ENCODE measurements around the gene REM2. TPM values are rescaled to one million over a fixed set of nuclear protein-coding genes. Genes with fewer than 3 reads are reported as not detected.

REM2 gene
- total RNA-seq, 4 donors from 2014 or later, result 0.57 to 2.1 (median 1.4) TPM

DNA sequence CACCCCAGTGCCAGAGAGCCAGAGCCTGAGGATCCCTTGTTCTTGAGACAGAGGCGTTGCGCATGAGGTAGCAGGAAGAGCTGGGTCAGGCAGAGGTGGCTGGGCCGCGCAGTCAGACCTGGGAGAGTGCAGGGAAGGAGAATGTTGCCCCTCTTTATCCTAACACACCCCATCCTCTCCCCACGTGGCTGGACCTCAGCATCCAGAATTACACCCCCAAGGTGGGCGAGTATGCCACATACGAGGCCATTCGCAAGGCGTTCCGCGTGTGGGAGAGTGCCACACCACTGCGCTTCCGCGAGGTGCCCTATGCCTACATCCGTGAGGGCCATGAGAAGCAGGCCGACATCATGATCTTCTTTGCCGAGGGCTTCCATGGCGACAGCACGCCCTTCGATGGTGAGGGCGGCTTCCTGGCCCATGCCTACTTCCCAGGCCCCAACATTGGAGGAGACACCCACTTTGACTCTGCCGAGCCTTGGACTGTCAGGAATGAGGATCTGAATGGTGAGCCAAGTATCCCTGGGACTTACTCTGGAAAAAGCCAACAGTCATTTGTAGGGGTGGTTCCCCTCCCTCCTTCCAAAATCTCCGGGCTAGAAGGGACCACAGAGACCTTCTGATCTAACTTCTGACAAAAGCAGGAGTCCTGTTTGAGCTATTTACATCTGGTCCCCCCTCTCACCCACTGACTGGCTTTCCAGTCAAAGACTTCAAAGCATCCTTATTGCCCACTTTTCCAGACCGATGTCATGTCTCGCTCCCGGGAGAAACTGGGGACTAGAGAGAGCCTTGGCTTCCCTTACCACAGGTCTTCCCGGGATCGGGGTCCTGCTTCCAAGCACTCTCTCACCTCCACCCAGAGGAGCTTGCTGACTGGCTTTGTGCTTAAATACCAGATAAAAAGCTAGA, 40.6 kb upstream of the REM2 start:
- Histone ChIP-seq H3K27ac (no peak overlapping the region), H3K27me3 (no peaks in the 10 kb centered on the region), H3K4me3 (no peak overlapping the region), H3K36me3 (peaks cover 0 to 56% (median 0%) of the 10 kb centered on the region in 3 donors), H3K9me3 (no peaks in the 10 kb centered on the region), H3K4me1 (peaks cover 0 to 48% (median 4%) of the 10 kb centered on the region in 4 donors)
- peak in 1 of 3 donors; percentile 43 for DNase-seq
- TF ChIP-seq, protein P1, sequence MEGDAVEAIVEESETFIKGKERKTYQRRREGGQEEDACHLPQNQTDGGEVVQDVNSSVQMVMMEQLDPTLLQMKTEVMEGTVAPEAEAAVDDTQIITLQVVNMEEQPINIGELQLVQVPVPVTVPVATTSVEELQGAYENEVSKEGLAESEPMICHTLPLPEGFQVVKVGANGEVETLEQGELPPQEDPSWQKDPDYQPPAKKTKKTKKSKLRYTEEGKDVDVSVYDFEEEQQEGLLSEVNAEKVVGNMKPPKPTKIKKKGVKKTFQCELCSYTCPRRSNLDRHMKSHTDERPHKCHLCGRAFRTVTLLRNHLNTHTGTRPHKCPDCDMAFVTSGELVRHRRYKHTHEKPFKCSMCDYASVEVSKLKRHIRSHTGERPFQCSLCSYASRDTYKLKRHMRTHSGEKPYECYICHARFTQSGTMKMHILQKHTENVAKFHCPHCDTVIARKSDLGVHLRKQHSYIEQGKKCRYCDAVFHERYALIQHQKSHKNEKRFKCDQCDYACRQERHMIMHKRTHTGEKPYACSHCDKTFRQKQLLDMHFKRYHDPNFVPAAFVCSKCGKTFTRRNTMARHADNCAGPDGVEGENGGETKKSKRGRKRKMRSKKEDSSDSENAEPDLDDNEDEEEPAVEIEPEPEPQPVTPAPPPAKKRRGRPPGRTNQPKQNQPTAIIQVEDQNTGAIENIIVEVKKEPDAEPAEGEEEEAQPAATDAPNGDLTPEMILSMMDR (IDR thresholded peaks at IDR 0.05), result no peak
- no peak for TF ChIP-seq POLR2A (IDR thresholded peaks at IDR 0.05)

DNA sequence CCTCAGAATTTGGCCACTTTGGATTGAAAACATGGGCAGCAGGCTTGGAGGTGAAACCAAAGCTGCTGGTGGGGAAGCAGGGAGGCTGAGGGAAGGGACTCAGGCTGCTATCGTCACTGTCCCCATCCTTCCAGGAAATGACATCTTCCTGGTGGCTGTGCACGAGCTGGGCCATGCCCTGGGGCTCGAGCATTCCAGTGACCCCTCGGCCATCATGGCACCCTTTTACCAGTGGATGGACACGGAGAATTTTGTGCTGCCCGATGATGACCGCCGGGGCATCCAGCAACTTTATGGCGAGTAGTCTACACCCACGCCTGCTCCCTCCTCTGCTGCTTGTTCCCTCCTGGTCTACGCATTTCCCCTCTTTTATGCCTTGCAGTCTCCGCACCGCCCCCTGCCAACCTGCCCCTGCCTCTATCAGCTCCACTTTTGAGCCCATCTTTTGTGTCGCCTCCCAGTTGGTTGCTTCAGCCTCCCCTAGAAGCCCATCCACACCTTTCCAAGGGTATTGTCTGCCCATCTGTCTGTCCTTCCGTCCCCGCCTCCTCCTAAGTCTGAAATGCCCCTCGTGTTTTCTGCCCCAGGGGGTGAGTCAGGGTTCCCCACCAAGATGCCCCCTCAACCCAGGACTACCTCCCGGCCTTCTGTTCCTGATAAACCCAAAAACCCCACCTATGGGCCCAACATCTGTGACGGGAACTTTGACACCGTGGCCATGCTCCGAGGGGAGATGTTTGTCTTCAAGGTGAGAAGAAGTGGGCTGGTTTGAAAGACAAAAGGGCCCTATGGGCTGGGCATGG, 39.7 kb upstream of the REM2 start:
- no peak overlapping the region for H3K27ac ChIP-seq
- H3K27me3 ChIP-seq, result no peaks in the 10 kb centered on the region
- no peak overlapping the region for H3K4me3 ChIP-seq
- H3K4me1 ChIP-seq, result peaks cover 0 to 53% (median 3%) of the 10 kb centered on the region in 4 donors
- DNase-seq, result peak in 1 of 3 donors; percentile 29
- H3K9me3 ChIP-seq, result no peaks in the 10 kb centered on the region
- H3K36me3 ChIP-seq, result peaks cover 0 to 56% (median 0%) of the 10 kb centered on the region in 3 donors
- TF ChIP-seq, protein P1 (IDR thresholded peaks at IDR 0.05), result no peak
- no peak for TF ChIP-seq POLR2A (IDR thresholded peaks at IDR 0.05)

DNA sequence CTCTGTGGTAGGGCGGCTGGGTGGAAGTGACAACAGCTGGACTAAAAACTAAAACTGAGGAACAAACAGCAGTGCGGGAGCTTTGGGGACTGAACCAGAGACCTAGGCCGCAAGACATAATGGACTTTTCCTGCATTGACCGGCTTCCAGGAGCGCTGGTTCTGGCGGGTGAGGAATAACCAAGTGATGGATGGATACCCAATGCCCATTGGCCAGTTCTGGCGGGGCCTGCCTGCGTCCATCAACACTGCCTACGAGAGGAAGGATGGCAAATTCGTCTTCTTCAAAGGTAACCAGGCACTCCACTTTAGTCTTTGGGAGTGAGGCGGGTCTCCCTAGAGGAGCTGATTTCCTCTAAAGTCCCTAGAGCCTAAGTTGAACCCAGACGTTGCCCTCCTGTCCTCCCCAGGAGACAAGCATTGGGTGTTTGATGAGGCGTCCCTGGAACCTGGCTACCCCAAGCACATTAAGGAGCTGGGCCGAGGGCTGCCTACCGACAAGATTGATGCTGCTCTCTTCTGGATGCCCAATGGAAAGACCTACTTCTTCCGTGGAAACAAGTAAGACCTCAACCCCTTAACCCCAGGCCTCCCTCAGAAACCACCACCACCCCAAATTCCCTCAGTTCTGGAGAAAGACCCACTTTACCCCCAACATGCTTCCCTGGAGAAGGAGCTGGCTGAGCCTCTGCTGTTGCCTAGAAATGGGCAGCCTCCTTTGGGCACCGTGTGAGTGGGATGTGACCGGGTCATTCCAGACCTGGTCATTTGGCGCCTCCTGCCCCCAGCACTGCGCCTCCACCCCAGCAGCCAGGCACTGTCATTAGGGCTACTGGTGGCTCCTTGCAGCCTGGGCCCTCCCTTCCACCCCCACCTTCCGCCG, 38.6 kb upstream of the REM2 start:
- H3K4me1 ChIP-seq, result peaks cover 0 to 48% (median 3%) of the 10 kb centered on the region in 4 donors
- H3K36me3 ChIP-seq, result peaks cover 0 to 56% (median 0%) of the 10 kb centered on the region in 3 donors
- H3K9me3 ChIP-seq, result no peaks in the 10 kb centered on the region
- no peak overlapping the region for H3K4me3 ChIP-seq
- H3K27me3 ChIP-seq, result no peaks in the 10 kb centered on the region
- H3K27ac ChIP-seq, result peak overlapping the region in 1 of 4 donors; percentile 72
- peak in 1 of 3 donors; percentile 38 for DNase-seq
- no peak for TF ChIP-seq POLR2A (IDR thresholded peaks at IDR 0.05)
- TF ChIP-seq, protein P1 (IDR thresholded peaks at IDR 0.05), result no peak

DNA sequence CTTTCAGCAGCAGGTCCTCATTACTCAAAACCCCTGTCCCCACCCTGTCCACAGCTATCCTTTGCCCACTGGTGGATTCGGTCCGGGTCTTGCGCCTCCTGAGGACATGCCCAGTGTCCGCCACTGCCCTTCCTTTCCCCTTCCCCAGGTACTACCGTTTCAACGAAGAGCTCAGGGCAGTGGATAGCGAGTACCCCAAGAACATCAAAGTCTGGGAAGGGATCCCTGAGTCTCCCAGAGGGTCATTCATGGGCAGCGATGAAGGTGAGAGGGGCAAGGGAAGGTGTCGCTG, 38.0 kb upstream of the REM2 start:
- DNase-seq, result no peak
- Histone ChIP-seq H3K36me3 (peaks cover 0 to 56% (median 0%) of the 10 kb centered on the region in 3 donors), H3K27ac (peak overlapping the region in 1 of 4 donors; percentile 72)

More for the DNA sequence above, 38.0 kb upstream of the REM2 start:
- Histone ChIP-seq H3K9me3 (no peaks in the 10 kb centered on the region), H3K27me3 (no peaks in the 10 kb centered on the region), H3K4me1 (peaks cover 0 to 48% (median 3%) of the 10 kb centered on the region in 4 donors), H3K4me3 (no peak overlapping the region)
- TF ChIP-seq, protein P1 (IDR thresholded peaks at IDR 0.05), result no peak
- no peak for TF ChIP-seq POLR2A (IDR thresholded peaks at IDR 0.05)

Measured in Peyer's patch (tissue), 4 donors.